HepG2 (cell line): Measurements from ENCODE around the gene OGT. TPM values are rescaled to one million over a fixed set of nuclear protein-coding genes. Genes with fewer than 3 reads are reported as not detected.

ENCODE experiments used
- CEBPG ChIP-seq: IDR thresholded peaks from 2 replicates; pipeline ENCODE4 v1.6.1; 2016
- GTF2F1 ChIP-seq: fragments of 150-350 bp; IDR thresholded peaks from 2 replicates; pipeline ENCODE4 v1.6.1; 2014; ENCODE audit warnings: low read length
- HHEX ChIP-seq: IDR thresholded peaks from 2 replicates; pipeline ENCODE4 v1.6.1; 2016; ENCODE audit warnings: control low read depth
- IKZF4 ChIP-seq: sonication (generic); formaldehyde crosslinking; IDR thresholded peaks from 2 replicates; pipeline ENCODE4 v1.5.1; 2020; ENCODE audit warnings: borderline replicate concordance, mild to moderate bottlenecking, low read depth, missing genetic modification reagents; ENCODE audit errors: not compliant biosample characterization
- KAT2B ChIP-seq: fragments of 150-350 bp; IDR thresholded peaks from 2 replicates; pipeline ENCODE4 v1.6.1; 2014; ENCODE audit warnings: low read depth, low read length, borderline replicate concordance
- MTA3 ChIP-seq: sonication (generic); formaldehyde crosslinking; IDR thresholded peaks from 2 replicates; pipeline ENCODE4 v1.4.0; 2020; ENCODE audit warnings: missing genetic modification reagents
- MTF2 ChIP-seq: sonication (generic); formaldehyde crosslinking; IDR thresholded peaks from 2 replicates; pipeline ENCODE4 v1.5.0; 2020; ENCODE audit warnings: missing genetic modification reagents, borderline replicate concordance
- SIN3B ChIP-seq: fragments of 150-350 bp; IDR thresholded peaks from 2 replicates; pipeline ENCODE4 v1.6.1; 2014; ENCODE audit warnings: low read length
- SPEN ChIP-seq: sonication (generic); formaldehyde crosslinking; IDR thresholded peaks from 2 replicates; pipeline ENCODE4 v1.5.1; 2020; ENCODE audit warnings: low read depth, mild to moderate bottlenecking, missing genetic modification reagents
- TEAD3 ChIP-seq: optimal IDR thresholded peaks from 2 replicates; pipeline ENCODE3; 2016; ENCODE audit warnings: borderline replicate concordance
- THAP9 ChIP-seq: sonication (generic); formaldehyde crosslinking; IDR thresholded peaks from 2 replicates; pipeline ENCODE4; 2020; ENCODE audit warnings: missing genetic modification reagents, mild to moderate bottlenecking, borderline replicate concordance
- ZBTB25 ChIP-seq: IDR thresholded peaks from 2 replicates; pipeline ENCODE4 v1.6.1; 2018; ENCODE audit warnings: missing genetic modification reagents
- ZFYVE20 ChIP-seq: sonication (generic); formaldehyde crosslinking; IDR thresholded peaks from 2 replicates; pipeline ENCODE4 v1.8.0; 2023; ENCODE audit warnings: low read depth, mild to moderate bottlenecking, moderate library complexity, missing genetic modification reagents, borderline replicate concordance
- ZNF12 ChIP-seq: sonication (generic); formaldehyde crosslinking; IDR thresholded peaks from 2 replicates; pipeline ENCODE4 v1.5.0; 2020; ENCODE audit warnings: missing genetic modification reagents
- ZNF333 ChIP-seq: sonication (generic); formaldehyde crosslinking; IDR thresholded peaks from 2 replicates; pipeline ENCODE4 v1.4.0; 2020; ENCODE audit warnings: mild to moderate bottlenecking, missing genetic modification reagents, borderline replicate concordance
- ZNF33A ChIP-seq: sonication (generic); formaldehyde crosslinking; IDR thresholded peaks from 2 replicates; pipeline ENCODE4 v1.5.1; 2020; ENCODE audit warnings: missing genetic modification reagents, mild to moderate bottlenecking, moderate library complexity, borderline replicate concordance
- ZNF34 ChIP-seq: sonication (generic); formaldehyde crosslinking; IDR thresholded peaks from 2 replicates; pipeline ENCODE4 v1.4.0; 2020; ENCODE audit warnings: mild to moderate bottlenecking, missing genetic modification reagents, borderline replicate concordance
- ZNF432 ChIP-seq: sonication (generic); formaldehyde crosslinking; IDR thresholded peaks from 2 replicates; pipeline ENCODE4 v1.5.0; 2020; ENCODE audit warnings: missing genetic modification reagents, mild to moderate bottlenecking, borderline replicate concordance
- ZNF503 ChIP-seq: sonication (generic); formaldehyde crosslinking; IDR thresholded peaks from 2 replicates; pipeline ENCODE4 v1.4.0; 2020; ENCODE audit warnings: missing genetic modification reagents
- ZNF512 ChIP-seq: sonication (generic); formaldehyde crosslinking; IDR thresholded peaks from 2 replicates; pipeline ENCODE4 v1.4.0; 2020; ENCODE audit warnings: mild to moderate bottlenecking, missing genetic modification reagents
- ZNF619 ChIP-seq: sonication (generic); formaldehyde crosslinking; IDR thresholded peaks from 2 replicates; pipeline ENCODE4 v1.4.0; 2020; ENCODE audit warnings: mild to moderate bottlenecking, missing genetic modification reagents
- ZNF891 ChIP-seq: sonication (generic); formaldehyde crosslinking; IDR thresholded peaks from 2 replicates; pipeline ENCODE4 v1.5.0; 2020; ENCODE audit warnings: mild to moderate bottlenecking, missing genetic modification reagents
- ZSCAN9 ChIP-seq: IDR thresholded peaks from 2 replicates; pipeline ENCODE4 v1.6.1; 2016; ENCODE audit warnings: borderline replicate concordance
- polyA plus RNA-seq, 8 experiments: library from polyadenylated mRNA; depleted of rRNA in 3 of 8; stranded (reverse) in 7 of 8; unstranded in 1 of 8; fragments of >200 nt; fragmentation: Illumina TruSeq in 4 of 8; extraction: Trizol in 4 of 8; gene quantifications; 2 replicates each; pipeline versions ENCODE4 v1.2.1 to v1.2.3, GENCODE V29; 2011 to 2016; ENCODE audit warnings: low read depth in 4 of 8, missing spikeins in 1 of 8, mixed read lengths in 1 of 8; ENCODE audit not compliant: insufficient read depth in 1 of 8
- total RNA-seq, 5 experiments: library from RNA; depleted of rRNA; stranded (reverse); fragments of >200 nt; fragmentation: Illumina TruSeq; extraction: Trizol; gene quantifications; 2 replicates each; pipeline ENCODE4 v1.2.3, GENCODE V29; 2016; ENCODE audit warnings: low read depth in 1 of 5

Gene OGT
- total and polyA plus RNA-seq, 2 of the 13 experiments (the other 11 are each of a cell fraction or from before 2014, with no cell fraction given) = 71.7 to 463 TPM

DNA sequence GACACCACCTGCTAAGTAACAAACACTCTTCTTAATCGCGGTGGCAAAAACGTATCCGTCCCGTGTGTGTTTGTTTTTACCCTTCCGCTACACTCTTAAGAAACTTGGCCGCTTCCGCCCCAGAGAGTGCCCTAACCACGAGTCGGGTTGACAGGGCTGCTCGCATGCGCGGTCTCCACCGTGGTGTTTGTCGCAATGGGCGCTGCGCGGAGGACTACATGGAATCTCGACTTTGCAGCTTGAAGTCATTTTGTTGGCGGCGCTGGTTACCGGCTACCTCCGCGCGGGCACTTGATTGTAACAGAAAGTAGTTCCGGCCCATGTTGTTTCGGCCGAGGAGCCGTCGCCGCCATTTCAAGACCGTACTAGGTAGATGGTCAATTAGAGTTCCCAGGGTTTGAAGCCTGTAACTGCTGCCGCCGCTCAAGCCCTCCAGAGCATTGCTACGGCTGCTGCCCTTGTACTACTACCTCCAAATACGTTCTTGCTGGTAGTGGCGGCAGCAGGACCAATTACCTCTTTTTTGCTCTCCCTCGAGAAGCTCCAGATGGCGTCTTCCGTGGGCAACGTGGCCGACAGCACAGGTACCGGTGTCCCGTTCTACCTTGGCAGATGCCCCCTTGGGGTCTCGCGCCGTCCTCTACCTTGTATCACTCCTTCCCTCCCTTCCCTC is at the start of gene OGT (continued):
- TF ChIP-seq ZNF503 (CRISPR knock-in tag) (no peak), ZNF619 (no peak), SIN3B (no peak), ZBTB25 (CRISPR knock-in tag) (no peak), MTA3 (CRISPR knock-in tag) (no peak), ZNF33A (CRISPR knock-in tag) (no peak), ZSCAN9 (peak; percentile 52; the same call in 1 of the 2 replicates), ZNF333 (no peak), HHEX (no peak), CEBPG (CRISPR knock-in tag) (peak; percentile 84), GTF2F1 (no peak), THAP9 (CRISPR knock-in tag) (peak; percentile 62; the same call in 1 of the 2 replicates), ZNF891 (CRISPR knock-in tag) (no peak), IKZF4 (CRISPR knock-in tag) (no peak), KAT2B (no peak), MTF2 (no peak), ZNF12 (CRISPR knock-in tag) (no peak), TEAD3 (CRISPR knock-in tag) (peak; percentile 73), ZNF432 (CRISPR knock-in tag) (no peak), SPEN (peak; percentile 28; the same call in 1 of the 2 replicates), ZFYVE20 (CRISPR knock-in tag) (no peak), ZNF512 (CRISPR knock-in tag) (no peak), ZNF34 (CRISPR knock-in tag) (no peak)
